Measurements from ENCODE around the gene IQSEC3.

DNA sequence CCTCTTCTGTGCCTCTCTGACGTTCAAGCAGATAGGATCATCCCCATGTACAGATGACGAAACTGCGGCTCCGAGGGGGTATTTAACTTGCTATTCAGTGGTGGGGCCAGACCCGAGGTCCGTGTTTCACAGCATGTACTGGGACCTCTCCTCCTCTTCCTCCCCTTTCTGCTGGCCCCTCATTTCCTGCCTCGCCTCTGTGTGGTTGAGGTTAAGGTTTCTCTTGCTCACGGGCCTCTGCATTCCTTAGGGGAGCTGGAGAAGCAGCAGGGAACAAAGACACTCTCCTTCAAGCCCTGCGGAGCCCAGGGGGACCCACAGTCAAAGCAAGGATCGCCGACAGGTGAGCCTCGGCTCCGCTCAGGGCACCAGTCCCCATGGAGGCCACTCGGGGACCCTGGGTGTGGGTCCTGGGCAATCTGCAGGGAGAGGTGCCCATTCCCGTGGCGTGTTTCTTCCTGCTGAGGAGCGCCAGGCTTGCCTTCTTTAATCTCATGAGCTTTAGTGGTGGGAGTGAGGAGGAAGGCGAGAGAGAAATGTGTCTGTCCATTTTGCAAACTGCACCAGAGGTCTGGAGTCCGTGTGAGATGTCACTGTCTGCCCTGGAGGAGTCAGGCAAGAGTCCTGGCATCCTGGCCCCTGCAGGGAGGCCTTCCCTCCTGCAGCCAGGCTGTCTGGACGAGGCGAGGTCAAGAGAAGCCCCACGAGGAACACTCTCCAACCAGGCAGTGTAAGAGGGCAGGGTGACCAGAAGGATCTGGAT, 102.4 kb downstream of the IQSEC3 start:
- TF ChIP-seq, protein P1, sequence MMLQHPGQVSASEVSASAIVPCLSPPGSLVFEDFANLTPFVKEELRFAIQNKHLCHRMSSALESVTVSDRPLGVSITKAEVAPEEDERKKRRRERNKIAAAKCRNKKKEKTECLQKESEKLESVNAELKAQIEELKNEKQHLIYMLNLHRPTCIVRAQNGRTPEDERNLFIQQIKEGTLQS (IDR thresholded peaks at IDR 0.05; ENCODE audit: borderline replicate concordance, extremely low read depth, low read depth, low read length): no peak
- TF ChIP-seq, protein P2, sequence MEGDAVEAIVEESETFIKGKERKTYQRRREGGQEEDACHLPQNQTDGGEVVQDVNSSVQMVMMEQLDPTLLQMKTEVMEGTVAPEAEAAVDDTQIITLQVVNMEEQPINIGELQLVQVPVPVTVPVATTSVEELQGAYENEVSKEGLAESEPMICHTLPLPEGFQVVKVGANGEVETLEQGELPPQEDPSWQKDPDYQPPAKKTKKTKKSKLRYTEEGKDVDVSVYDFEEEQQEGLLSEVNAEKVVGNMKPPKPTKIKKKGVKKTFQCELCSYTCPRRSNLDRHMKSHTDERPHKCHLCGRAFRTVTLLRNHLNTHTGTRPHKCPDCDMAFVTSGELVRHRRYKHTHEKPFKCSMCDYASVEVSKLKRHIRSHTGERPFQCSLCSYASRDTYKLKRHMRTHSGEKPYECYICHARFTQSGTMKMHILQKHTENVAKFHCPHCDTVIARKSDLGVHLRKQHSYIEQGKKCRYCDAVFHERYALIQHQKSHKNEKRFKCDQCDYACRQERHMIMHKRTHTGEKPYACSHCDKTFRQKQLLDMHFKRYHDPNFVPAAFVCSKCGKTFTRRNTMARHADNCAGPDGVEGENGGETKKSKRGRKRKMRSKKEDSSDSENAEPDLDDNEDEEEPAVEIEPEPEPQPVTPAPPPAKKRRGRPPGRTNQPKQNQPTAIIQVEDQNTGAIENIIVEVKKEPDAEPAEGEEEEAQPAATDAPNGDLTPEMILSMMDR (IDR thresholded peaks at IDR 0.05 in 2 of 3, conservative IDR thresholded peaks at IDR 0.05 in 1 of 3; ENCODE audit: control insufficient read depth in 2 of 3, extremely low read depth in 1 of 3, insufficient read depth in 1 of 3, low read depth in 3 of 3, low read length in 3 of 3): no peak
- TF ChIP-seq POLR2A (IDR thresholded peaks at IDR 0.05; ENCODE audit: low read depth, low read length): no peak
- TF ChIP-seq, protein P3, sequence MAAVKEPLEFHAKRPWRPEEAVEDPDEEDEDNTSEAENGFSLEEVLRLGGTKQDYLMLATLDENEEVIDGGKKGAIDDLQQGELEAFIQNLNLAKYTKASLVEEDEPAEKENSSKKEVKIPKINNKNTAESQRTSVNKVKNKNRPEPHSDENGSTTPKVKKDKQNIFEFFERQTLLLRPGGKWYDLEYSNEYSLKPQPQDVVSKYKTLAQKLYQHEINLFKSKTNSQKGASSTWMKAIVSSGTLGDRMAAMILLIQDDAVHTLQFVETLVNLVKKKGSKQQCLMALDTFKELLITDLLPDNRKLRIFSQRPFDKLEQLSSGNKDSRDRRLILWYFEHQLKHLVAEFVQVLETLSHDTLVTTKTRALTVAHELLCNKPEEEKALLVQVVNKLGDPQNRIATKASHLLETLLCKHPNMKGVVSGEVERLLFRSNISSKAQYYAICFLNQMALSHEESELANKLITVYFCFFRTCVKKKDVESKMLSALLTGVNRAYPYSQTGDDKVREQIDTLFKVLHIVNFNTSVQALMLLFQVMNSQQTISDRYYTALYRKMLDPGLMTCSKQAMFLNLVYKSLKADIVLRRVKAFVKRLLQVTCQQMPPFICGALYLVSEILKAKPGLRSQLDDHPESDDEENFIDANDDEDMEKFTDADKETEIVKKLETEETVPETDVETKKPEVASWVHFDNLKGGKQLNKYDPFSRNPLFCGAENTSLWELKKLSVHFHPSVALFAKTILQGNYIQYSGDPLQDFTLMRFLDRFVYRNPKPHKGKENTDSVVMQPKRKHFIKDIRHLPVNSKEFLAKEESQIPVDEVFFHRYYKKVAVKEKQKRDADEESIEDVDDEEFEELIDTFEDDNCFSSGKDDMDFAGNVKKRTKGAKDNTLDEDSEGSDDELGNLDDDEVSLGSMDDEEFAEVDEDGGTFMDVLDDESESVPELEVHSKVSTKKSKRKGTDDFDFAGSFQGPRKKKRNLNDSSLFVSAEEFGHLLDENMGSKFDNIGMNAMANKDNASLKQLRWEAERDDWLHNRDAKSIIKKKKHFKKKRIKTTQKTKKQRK (IDR thresholded peaks at IDR 0.05; ENCODE audit: low read depth, low read length): no peak
